HG02884 (cell line): ENCODE data around the gene AACS.

ENCODE experiments used
- ATAC-seq: cut with Tn5 transposase; IDR thresholded peaks from one replicate; pipeline ENCODE4 v1.9.1; 2021; ENCODE audit warnings: mild to moderate bottlenecking, moderate library complexity; ENCODE audit not compliant: unreplicated experiment

AACS gene

DNA sequence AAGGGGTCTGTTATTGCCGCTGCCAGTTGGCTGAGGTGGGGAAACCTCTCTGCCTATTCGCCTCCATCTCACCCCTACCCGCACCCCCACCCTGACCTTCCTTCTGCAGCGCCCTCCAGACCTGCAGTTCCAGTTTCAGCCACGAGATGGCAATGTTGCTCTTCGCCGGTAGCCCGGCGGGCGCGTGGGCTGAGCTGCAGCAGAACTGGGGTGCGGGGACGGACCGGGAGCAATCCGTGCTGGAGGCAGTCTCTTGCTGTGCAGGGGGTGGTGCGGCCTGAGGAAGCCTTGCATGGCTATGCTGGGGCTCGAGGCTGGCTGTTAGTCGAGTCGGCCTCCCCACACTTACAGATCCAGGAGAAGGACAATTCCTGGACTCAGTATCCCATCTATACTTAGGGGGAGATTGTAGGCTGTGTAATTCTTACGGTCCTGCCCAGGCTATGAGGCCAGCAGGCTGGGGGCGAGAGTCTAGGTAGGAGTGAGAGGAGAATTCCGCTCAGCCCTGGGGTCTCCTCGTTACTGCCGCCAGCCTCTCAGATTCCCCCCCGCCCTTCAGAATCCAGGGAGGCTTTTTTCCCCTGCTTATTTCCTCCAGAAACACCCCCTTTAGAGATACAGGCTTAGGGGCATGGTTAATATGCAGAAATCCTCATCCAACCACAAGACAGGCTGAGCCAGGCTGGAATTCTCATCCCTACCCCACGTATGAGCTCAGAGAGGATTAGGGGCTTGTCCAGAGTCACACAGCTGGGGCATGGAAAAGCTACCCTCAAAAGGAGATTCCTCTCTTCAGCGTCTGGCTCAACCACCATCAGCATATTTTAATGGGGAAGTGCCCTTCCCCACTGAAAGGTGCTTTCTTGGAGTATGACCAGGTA, 118.2 kb downstream of the AACS start:
- ATAC-seq, result peak; percentile 65

DNA sequence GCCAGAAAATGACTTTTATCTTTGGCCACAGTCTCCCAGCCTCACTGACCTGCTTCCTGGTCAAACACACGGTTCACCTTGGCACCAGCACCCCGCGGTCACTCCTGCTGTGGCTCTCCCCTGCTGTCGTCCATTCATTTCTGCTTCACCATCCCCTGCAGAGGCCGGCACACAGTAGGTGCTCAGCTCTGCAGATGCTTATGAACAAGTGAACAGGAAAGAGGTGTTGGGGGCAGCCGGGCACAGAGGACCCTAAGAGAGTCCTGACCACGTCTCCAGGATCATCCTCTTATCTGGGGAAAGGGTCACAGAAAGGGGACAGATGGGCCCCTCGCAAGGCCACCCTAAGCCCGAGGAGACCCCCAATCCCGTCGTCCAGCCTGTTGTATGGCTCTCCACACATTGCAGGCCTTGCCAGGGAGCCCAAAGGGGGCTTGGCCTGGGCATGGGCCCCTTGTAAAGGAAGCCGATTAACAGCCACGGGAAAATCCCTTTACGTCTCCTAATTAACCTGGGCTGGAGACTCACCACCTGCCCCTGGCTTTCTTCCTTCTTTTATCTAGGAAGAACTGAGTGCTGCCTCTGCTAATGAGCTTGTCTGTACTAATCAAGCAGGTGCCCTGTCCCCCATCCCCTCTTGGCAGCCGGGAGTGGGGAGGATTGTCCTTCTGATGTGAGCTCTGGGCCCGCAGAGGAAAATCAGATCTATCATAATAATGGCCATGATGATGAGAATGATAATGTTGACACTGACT, 119.2 kb downstream of the AACS start:
- ATAC-seq, result no peak

DNA sequence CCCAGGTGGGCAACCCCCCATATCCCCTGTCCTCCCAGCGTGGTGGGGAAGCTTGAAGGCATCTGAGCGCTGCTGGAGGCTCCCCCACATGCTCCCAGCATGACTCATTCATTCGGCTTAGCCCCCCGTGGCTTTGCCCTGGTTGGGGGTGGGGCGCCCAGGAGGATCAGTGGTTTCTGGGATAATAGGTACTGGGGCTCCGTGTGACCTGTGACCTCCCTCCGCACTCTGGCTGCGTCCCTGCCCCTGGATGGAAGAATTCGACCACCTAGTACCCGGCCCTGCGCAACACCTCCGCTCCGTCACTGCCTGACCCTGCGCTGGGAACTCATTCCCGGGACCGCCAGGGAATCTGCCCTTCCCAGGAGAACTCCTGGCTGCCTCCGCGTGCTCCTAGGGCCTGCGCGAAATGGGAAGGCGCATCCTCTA, 120.1 kb downstream of the AACS start:
- ATAC-seq, result no peak

DNA sequence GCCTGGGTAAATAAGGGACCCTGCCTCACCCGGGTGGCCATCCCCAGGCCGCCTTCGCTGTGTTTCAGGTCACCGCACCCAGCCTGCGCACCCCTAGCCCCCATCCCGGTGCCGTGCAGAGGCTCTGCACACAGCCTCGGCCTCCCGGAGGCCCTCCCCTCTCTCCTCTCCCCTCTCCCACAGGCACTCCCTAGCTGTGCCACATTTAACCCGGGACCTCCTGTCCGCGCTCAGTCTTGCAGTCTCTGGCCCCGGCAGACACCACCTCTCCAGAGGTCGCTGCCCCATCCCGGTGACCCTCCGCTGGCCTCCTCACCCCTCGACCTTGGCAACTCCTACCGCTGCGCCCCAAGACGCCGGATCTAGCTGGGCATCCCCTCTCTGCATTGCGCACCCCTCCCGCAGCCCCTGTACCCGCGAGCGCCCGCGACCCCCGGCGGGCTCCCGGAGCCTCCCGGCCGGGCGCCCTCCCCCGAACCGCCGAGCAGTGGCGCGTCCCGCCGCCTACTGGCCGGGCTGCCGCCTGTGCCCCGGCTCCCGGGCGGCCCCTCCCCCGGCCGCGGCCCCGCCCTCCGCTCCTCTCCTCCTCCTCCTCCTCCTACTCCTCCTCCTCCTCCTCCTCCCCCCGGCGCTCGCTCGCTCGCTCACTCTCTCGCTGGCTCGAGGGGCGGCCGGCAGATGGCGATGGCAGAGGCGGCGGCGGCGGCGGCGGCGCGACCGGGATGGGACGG, 120.7 kb downstream of the AACS start, which contains the start of gene TMEM132B:
TSS of gene TMEM132B (plus strand) at position 647 of the 731 bp plus-strand sequence.
- no peak for ATAC-seq

DNA sequence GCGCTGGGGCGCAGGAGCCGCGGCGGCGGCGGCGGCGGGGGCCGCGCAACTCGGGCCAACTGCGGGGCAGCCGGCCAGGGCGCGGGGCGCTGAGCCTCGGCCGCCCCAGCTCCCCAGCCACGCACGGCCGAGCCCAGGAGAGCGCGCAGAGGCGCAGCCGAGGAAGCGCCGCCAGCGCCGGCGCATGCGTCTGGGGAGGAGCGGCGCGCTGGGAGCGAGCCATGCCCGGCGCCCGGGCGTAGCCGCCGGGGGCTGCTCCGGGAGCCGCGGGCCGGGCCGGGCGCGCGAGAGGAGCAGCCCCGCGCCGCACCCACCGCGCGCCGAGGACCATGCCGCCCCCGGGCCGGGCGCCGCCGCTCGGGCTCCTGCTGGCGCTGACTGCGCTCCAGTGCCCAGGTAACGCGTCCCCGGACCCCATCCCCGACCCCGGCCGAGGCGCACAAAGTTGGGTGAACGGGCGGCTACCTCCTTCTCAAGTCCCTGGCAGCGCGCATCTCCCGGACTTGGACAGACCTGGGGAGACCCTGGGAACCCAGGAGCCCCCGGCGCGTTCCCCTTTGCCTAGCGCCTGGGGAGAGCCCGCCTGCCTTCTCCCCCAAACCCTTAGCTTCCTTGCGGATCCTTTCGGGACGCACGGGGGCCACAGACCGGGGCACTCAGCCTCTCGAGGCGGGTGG, 121.4 kb downstream of the AACS start:
- no peak for ATAC-seq

DNA sequence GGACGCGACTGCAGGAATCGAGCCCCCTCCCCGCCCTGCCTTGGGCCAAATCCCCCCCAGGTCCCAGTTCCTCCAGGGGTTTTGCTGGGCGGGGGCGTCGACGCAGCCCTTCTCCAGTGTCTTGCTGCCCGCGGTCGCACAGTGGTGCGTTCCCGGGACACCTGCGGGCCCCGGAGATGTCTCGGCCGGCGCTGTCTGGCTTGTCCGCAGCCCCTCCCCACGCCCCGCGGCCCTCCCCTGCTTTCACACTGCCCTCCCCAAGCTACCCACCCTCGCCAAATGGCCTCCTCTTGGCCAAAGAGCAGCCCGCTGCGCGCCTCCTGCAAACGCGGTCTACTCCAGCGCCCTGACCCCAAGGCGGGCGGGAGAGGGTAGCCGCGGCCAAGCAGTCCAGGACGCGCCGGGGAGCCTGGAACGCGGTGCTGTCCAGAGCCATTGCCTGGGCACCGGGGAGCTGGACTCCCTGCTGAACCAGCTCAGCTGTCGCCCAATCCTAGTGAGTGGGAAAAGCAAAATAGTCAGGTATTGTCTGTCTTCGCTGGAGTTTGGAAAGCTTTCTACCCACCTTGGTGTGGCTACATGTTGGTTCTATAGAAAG, 122.0 kb downstream of the AACS start:
- no peak for ATAC-seq

DNA sequence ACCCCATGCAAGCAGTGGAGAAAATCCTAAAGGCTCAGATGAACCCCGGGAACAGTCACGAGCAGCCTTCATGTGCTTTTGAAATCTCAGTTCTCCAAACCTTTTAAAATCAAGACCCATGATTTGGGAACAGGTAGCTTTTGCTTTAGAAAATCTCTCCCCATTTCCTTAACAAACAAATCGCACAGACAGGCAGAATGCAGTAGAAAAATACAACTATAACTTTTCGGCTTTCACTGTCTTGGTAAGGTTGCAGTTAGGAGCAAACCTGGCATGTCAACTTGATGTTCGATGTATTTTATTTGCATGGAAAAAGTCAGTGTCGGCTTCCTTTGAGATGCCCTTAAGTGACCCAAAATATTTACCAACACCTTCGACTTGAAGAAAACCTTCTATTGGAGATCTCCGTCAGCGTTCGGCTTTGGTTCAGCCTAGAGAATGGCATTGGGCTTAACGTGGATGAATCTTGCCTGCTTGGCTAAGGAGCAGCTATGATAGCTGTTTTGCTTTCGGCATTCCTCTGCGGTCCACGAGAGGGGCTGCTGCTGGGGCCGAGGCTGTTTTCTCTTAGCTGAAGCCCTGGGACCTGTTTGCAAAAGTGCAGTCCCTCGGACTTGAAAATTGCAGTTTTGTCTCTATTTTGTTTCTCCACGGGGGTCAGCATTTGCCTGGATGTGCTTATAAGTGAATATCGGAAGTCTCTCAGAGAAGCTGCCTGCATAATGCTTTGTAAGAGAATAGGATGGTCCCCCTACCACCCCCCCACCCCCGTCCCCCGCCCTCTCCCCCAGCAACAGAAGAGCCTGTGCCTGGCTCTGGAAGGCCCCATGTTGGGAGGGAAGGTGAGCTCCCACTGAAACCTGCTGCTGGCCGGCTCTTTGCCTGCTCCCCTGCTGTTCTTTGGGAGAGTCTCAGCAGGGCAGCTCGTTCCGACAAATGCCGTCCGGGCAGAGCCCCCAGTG, 122.8 kb downstream of the AACS start:
- ATAC-seq, result no peak

DNA sequence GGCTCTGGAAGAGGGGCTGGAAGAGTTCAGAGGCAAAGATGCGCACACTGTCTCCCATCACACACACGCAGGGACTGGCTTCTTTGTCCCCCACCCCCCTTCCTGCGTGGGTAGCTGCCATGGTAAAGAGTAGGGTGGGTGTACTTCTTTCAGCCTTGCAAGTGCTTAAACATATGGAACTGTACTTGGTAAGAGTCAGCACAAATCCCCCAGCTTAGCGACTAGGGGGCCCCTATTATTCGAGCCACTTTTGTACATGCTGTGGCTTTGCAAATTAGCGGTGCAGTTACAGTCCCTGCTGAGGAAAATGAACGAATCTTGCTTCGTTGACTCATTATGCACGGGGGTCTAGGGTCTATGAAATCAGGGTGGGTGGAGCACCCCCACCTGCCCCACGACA, 123.8 kb downstream of the AACS start:
- no peak for ATAC-seq

DNA sequence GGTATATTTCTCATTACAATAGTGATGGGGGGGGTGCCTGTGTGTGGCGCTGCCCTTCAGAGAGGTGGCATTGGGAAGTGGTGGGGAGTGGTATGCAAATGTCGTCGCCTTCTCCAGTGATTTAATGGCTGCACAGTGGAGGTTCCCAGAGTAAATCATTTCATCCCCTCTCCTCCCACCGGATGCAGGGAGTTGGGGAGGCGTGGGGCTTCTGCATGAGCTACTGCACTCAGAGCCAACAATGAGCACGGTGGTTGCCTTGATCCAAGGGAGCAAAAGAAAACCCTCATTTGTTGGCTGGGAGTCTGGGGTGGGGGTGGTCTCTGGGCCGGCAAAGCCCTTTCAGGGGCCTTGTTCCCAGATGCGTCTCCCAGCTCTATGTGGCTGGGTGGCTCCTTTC, 124.3 kb downstream of the AACS start:
- no peak for ATAC-seq

DNA sequence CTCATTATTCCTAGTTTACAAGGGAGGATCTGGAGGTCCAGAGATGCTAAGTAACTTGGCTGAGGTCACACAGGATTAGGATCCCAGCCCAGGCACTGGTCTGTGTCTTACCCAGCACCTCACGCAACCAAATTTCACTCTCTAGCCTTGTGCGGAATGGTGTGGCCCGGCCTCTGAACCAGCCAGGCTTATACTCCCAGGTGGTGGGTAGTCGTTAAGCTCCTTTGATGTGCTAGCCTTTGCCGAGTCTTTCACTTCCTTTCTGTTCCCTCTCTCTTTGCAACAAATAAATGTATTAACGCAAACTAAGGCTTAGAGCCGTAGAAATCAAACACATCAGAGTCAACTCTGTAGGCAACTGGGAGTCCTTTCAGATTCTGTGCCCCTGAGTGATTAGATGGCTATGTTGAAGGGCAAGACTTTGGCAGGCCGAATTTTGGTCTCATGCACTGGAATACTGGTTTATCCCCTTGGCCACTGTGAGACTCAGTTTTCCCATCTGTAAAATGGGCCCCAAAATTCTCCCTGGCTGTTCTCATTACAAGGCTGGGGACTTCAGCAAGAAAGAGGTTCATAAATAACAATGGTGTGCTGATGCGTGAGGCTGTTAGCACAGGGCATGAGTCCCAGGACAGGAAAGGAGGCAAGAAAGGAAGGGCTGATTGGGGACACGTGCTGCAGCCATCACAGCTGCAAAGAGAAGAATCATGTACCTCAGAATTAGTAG, 126.3 kb downstream of the AACS start:
- ATAC-seq, result no peak

DNA sequence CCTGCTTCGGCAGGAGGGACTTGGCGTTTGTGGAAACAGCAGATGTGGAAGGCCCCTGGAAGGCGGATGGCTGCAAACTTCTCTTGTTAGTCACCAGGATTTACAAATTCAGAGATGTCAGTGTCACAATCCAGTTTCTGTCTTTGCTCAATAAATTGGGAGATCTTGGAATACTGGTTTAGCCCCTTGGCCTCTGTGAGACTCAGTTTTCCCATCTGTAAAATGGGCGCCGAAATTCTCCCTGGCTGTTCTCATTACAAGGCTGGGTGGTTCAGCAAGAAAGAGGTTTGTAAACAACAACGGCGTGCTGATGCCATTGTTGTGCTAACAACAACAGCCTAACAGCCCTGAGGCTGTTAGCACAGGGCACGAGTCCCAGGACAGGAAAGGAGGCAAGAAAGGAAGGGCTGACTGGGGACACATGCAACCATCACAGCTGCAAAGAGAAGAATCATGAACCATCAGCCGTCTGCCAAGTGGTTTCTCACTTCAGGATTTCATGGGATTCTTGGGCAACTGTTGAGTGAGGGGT, 127.5 kb downstream of the AACS start:
- no peak for ATAC-seq
